ENCODE data around the gene SPINT2. TPM values are rescaled to one million over a fixed set of nuclear protein-coding genes. Genes with fewer than 3 reads are reported as not detected.
"Not testable (repeated sequence)": the region's sequence is repeated elsewhere in the genome, so short reads cannot be mapped to it uniquely, and the experiment has no call there.

Gene SPINT2
- total RNA-seq, 2 experiments from 2014 or later: 36.7 to 77.2 TPM

GRCh38 chr19:38336638-38337359 lies 72.4 kb downstream of the SPINT2 start:
- no TSS peak for BruUV-seq (replicated peaks)
- ChIA-PET POLR2A (interaction anchor here (0.9 to 1.5 kb wide), 2 partner anchors 37 to 102 kb away, joined by 6 to 12 read pairs; partner anchors contain the start of gene PSMD8), CTCF (ENCODE audit: unreplicated experiment) (no interaction called here)
- no peaks in the 10 kb centered on the region for H3K9me2 ChIP-seq (ENCODE audit: insufficient read depth, low read length)
- intact Hi-C loops (cut with micrococcal nuclease; ENCODE audit: unreplicated experiment): loop anchor here (1.0 kb wide), 2 partner anchors 38 to 282 kb away; partner anchors contain the start of gene PSMD8
- peaks cover 5% of the 10 kb centered on the region for H3K4me1 ChIP-seq (ENCODE audit: insufficient read depth, low read length, poor library complexity, severe bottlenecking)
- peak overlapping the region; percentile 79 for H3K27ac ChIP-seq (ENCODE audit: low read depth, low read length, poor library complexity, severe bottlenecking)
- no peaks in the 10 kb centered on the region for H3K9me3 ChIP-seq (ENCODE audit: low read length)
- peak overlapping the region; percentile 79 for H3K4me3 ChIP-seq (ENCODE audit: low read depth, low read length, poor library complexity, severe bottlenecking)
- H3K79me2 ChIP-seq (ENCODE audit: insufficient read depth, low read depth, low read length): no peaks in the 10 kb centered on the region
- TF ChIP-seq CTCF (conservative IDR thresholded peaks at IDR 0.05; ENCODE audit: low read length): no peak
- TF ChIP-seq EZH2phosphoT487 (IDR thresholded peaks at IDR 0.05; ENCODE audit: borderline replicate concordance, low read depth, low read length): no peak
- peak overlapping the region; percentile 92 for H2AFZ ChIP-seq (ENCODE audit: low read length)
- H3K36me3 ChIP-seq (ENCODE audit: insufficient read depth, low read length): no peaks in the 10 kb centered on the region
- H3K4me2 ChIP-seq (ENCODE audit: low read length): peak overlapping the region; percentile 92
- H4K20me1 ChIP-seq (ENCODE audit: insufficient read depth, low read length): no peaks in the 10 kb centered on the region
- peak; percentile 97 for DNase-seq (ENCODE audit: low spot score)

- peaks cover 5% of the 10 kb centered on the region for H3K4me1 ChIP-seq (ENCODE audit: insufficient read depth, low read length, poor library complexity, severe bottlenecking)
- DNase-seq (ENCODE audit: low spot score): no peak
- POLR2A ChIA-PET: no interaction called here
- no peak for TF ChIP-seq CTCF (conservative IDR thresholded peaks at IDR 0.05; ENCODE audit: low read length)
- no peak for TF ChIP-seq EZH2phosphoT487 (IDR thresholded peaks at IDR 0.05; ENCODE audit: borderline replicate concordance, low read depth, low read length)
- no peaks in the 10 kb centered on the region for H3K36me3 ChIP-seq (ENCODE audit: insufficient read depth, low read length)
- H3K4me3 ChIP-seq (ENCODE audit: low read depth, low read length, poor library complexity, severe bottlenecking): peak overlapping the region; percentile 79
- CTCF ChIA-PET (ENCODE audit: unreplicated experiment): no interaction called here
- no TSS peak for BruUV-seq (replicated peaks)
- H3K9me3 ChIP-seq (ENCODE audit: low read length): no peaks in the 10 kb centered on the region
- no peaks in the 10 kb centered on the region for H4K20me1 ChIP-seq (ENCODE audit: insufficient read depth, low read length)
- H3K4me2 ChIP-seq (ENCODE audit: low read length): peak overlapping the region; percentile 92
- H3K27ac ChIP-seq (ENCODE audit: low read depth, low read length, poor library complexity, severe bottlenecking): no peak overlapping the region
- no peaks in the 10 kb centered on the region for H3K79me2 ChIP-seq (ENCODE audit: insufficient read depth, low read depth, low read length)
- H2AFZ ChIP-seq (ENCODE audit: low read length): peak overlapping the region; percentile 92; the same call in 1 of the 2 replicates
- intact Hi-C loops (cut with micrococcal nuclease; ENCODE audit: unreplicated experiment): no loop called here
- no peaks in the 10 kb centered on the region for H3K9me2 ChIP-seq (ENCODE audit: insufficient read depth, low read length)
Measured at GRCh38 chr19:38337360-38337653, 72.9 kb downstream of the SPINT2 start.

GRCh38 chr19:38339011-38339410 lies 74.6 kb downstream of the SPINT2 start:
- H3K79me2 ChIP-seq (ENCODE audit: insufficient read depth, low read depth, low read length); DNase-seq (ENCODE audit: low spot score); H4K20me1 ChIP-seq (ENCODE audit: insufficient read depth, low read length); H3K9me2 ChIP-seq (ENCODE audit: insufficient read depth, low read length); intact Hi-C loops (cut with micrococcal nuclease; ENCODE audit: unreplicated experiment); H3K9me3 ChIP-seq (ENCODE audit: low read length); H3K36me3 ChIP-seq (ENCODE audit: insufficient read depth, low read length); H3K4me1 ChIP-seq (ENCODE audit: insufficient read depth, low read length, poor library complexity, severe bottlenecking); H2AFZ ChIP-seq (ENCODE audit: low read length); BruUV-seq (replicated peaks); H3K4me3 ChIP-seq (ENCODE audit: low read depth, low read length, poor library complexity, severe bottlenecking); POLR2A ChIA-PET; H3K4me2 ChIP-seq (ENCODE audit: low read length); CTCF ChIA-PET (ENCODE audit: unreplicated experiment); H3K27ac ChIP-seq (ENCODE audit: low read depth, low read length, poor library complexity, severe bottlenecking): not testable (repeated sequence)
